Subcutaneous adipose tissue (tissue), 4 donors: ENCODE measurements around the gene EXOSC3. TPM values are rescaled to one million over a fixed set of nuclear protein-coding genes. Genes with fewer than 3 reads are reported as not detected.

Experiments
- CTCF ChIP-seq: fragments of 450-650 bp; IDR thresholded peaks from one replicate; pipeline ENCODE4 v1.5.1; 2016; ENCODE audit warnings: low read depth, mild to moderate bottlenecking, control low read depth, antibody characterized with exemption, moderate library complexity
- total RNA-seq, 4 donors: library from RNA; depleted of rRNA; stranded (reverse); fragments of >200 nt; gene quantifications; one replicate each; pipeline ENCODE4 v1.1.0, GENCODE V29; 2016

Gene EXOSC3
- total RNA-seq, 4 donors from 2014 or later, result 28.7 to 36.8 (median 31.1) TPM

GRCh38 chr9:37769306-37769705 lies 15.6 kb downstream of the EXOSC3 start:
- no peak for TF ChIP-seq CTCF

GRCh38 chr9:37761511-37761910 lies 23.4 kb downstream of the EXOSC3 start:
- TF ChIP-seq CTCF, result no peak

- no peak for TF ChIP-seq CTCF
Observed at GRCh38 chr9:37760416-37761161, 24.3 kb downstream of the EXOSC3 start.

DNA sequence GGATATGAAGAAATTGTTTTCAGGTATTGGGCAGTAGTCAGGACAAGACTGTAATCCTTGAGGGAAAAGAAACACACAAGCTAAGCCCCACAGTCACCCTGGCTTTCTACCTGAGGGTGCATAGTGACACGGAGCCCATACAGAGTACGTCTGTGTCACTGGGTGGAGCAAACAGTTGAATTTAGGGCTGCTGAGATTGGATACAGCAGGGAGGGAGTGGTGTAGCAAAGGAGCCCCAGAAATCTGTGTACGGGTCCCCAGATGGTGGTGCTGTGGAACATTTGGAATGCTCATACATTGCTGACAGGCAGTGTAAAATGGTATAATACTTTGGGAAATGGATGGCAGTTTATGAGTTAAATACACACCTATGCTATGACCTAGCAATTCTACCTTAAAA lies 26.1 kb downstream of the EXOSC3 start:
- no peak for TF ChIP-seq CTCF

- TF ChIP-seq CTCF, result no peak
Observed at GRCh38 chr9:37753489-37754190, 31.2 kb downstream of the EXOSC3 start, which contains the start of gene TRMT10B. Gene TRMT10B, plus strand, starts transcription at chr9:37753805. Its CDS starts 8,127 bp downstream, at chr9:37761932.

DNA sequence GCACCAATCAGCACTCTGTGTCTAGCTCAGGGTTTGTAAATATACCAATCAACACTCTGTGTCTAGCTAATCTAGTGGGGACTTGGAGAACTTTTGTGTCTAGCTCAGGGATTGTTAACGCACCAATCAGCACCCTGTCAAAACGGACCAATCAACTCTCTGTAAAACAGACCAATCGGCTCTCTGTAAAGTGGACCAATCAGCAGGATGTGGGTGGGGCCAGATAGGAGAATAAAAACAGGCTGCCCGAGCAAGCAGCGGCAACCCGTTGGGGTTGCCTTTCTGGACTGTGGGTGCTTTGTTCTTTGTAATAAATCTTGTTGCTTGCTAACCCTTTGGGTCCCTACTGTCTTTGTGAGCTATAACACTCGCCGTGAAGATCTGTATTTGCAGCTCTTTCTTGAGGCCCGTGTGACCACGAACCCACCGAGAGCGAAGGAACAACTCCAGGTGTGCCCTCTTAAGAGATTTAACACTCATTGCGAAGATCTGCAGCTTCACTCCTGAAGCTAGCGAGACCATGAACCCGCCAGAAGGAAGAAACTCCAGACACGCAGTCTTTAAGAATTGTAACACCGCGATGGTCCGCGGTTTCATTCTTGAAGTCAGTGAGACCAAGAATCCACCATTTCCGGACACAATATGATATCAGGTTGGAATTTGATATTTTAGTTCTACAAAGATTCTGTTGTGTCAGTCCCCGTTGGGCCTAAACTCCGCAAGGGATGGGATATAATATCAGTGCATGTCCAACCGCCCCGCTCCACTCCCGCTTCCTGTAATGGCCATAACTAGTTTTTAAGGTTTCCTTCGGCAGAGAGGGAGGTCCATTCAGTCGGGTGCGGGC lies 32.0 kb downstream of the EXOSC3 start:
- TF ChIP-seq CTCF, result no peak

- TF ChIP-seq CTCF, result no peak
Observed at GRCh38 chr9:37751186-37751585, 33.7 kb downstream of the EXOSC3 start.
